Measurements from ENCODE around the gene CARD11. TPM values are rescaled to one million over a fixed set of nuclear protein-coding genes. Genes with fewer than 3 reads are reported as not detected.
"Not testable (repeated sequence)": the region's sequence is repeated elsewhere in the genome, so short reads cannot be mapped to it uniquely, and the experiment has no call there.

CARD11 gene
- polyA plus RNA-seq, 3 donors, result 1.0 to 2.3 (median 1.1) TPM

DNA sequence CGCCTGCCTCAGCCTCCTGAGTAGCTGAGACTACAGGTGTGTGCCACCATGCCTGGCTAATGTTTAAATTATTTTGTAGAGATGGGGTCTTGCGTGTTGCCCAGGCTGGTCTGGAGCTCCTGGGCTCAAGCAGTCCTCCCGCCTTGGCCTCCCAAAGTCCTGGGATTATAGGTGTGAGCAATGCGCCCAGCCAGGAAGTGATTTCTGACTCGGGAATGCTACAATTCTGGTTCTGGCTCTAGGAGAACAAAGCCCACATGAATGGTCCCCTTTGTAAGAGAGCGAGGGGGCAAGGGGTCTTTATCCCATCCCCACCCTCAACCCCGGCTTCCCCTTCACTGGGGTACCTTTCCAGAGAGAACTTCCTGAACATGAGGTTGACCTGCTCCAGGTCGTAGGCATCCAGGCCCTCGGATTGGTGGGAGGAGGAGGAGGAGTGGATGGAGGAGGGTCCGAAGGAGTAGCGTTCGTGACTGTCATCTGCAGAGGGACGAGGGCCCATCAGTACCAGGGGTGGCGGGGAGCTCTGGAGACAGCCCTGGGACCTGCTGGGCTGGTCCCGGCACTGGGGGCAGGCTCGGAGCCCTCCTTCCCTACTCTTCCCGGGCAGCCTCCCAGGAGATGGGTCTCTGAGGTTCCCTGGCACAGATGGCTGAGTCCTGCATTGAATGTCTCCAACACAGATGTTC is 119.6 kb downstream of the CARD11 start:
- DNase-seq (ENCODE audit: extremely low read depth in 1 of 11, low read depth in 9 of 11, low spot score in 4 of 11), result no peak

DNA sequence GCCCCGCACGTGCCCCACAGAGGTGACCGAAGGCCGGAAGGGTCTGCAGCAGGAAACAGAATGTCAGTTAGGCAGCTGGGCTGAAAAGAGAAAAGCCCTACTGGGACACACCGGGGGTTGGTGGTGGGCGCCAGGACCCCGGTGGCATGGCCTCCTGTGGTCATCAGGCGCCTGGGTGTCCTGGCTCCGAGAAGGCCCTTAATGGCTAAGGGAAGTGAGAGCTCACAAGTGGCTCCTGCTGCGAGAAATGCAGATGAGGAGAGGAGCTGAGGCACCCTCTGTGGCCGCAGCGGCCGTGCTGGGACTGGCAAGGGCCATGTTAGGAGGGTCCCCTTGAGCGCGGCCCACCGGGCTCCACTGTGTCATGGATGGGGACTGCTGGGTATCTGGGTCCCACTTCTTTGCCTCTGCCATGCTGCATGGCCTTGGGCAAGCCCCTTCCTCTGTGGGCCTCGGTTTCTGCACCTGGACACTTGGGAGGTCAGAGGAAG is 120.3 kb downstream of the CARD11 start:
- DNase-seq (ENCODE audit: extremely low read depth in 1 of 11, low read depth in 9 of 11, low spot score in 4 of 11), result no peak

GRCh38 chr7:2922866-2923265 is 120.8 kb downstream of the CARD11 start:
- DNase-seq (ENCODE audit: extremely low read depth in 1 of 11, low read depth in 9 of 11, low spot score in 4 of 11), result no peak

GRCh38 chr7:2922348-2922691 is 121.3 kb downstream of the CARD11 start:
- no peak for DNase-seq (ENCODE audit: extremely low read depth in 1 of 11, low read depth in 9 of 11, low spot score in 4 of 11)

GRCh38 chr7:2921653-2922347 is 121.9 kb downstream of the CARD11 start:
- no peak for DNase-seq (ENCODE audit: extremely low read depth in 1 of 11, low read depth in 9 of 11, low spot score in 4 of 11)

DNA sequence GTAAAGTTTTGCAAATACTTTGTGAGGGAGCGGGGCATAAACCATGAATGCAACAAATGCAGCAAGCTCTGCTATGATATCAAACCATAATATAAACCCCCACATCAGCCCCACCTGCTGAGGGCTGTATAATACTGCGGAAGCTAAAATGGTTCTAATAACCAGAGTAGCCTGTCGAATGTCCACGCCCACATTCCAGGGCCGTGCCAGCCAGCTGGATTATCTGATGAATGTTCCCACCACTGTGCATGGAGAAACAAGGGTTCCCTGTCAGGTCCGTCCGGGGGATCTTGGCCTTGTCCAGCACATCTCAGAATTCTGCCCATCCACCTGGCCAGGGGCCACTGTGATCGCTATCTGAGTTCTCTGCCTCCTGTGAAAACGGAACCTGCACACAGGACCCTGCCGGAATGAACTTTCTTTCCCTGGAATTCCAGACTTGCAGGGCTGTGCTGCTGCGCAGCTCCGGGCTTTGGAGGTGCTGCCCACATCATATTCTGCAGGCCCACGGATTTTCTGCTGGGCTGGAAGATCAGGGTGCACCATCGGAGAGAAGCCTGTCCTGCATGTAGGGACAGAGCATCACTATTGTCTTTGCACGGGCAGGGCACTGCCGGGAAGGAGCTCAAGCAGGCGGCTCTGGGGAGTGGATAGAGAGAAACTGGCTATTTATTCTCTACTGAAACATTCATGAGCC is 122.6 kb downstream of the CARD11 start:
- no peak for DNase-seq (ENCODE audit: extremely low read depth in 1 of 11, low read depth in 9 of 11, low spot score in 4 of 11)

- DNase-seq (ENCODE audit: extremely low read depth in 1 of 11, low read depth in 9 of 11, low spot score in 4 of 11), result not testable (repeated sequence)
Measured at GRCh38 chr7:2920480-2920879, 123.2 kb downstream of the CARD11 start.

DNA sequence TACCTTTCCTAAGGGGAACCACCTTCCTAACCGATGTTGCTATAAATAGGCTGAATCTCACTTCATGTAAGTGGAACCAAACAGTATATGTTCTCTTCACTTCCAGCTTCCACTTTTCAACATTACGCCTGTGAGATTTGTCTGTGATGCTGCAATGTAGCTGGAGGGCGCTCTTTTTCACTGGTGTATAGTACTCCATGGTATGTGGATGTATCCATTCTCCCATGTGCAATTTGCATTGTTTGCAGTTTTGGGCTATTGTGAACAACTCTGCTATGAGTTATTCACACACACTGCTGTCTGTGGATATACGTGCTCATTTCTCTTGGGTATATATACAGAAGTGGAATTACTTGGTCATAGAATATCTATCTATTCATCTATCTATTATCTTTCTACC is 123.6 kb downstream of the CARD11 start:
- DNase-seq (ENCODE audit: extremely low read depth in 1 of 11, low read depth in 9 of 11, low spot score in 4 of 11), result no peak

- no peak for DNase-seq (ENCODE audit: extremely low read depth in 1 of 11, low read depth in 9 of 11, low spot score in 4 of 11)
Measured at GRCh38 chr7:2919256-2919655, 124.4 kb downstream of the CARD11 start.

DNA sequence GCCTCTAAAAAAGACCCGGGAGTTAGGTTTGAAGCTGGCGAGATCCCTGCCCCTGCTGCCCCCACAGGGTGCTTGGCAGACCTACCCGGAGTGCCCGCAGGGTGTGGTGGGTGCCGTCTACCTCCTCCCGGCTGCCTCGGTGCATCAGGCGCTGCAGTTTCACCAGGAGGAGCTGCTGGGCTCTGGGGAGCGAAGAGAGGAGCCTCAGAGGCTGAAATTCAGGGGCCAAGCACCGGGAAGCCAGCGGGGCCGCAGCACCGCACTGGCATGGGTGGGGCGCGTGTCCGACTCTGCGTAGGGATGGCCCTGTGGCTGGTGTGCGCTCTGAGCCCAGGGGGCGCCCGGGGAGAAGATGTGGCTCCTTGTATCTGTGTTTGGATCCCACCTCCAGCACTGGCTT is 125.3 kb downstream of the CARD11 start:
- no peak for DNase-seq (ENCODE audit: extremely low read depth in 1 of 11, low read depth in 9 of 11, low spot score in 4 of 11)

- no peak for DNase-seq (ENCODE audit: extremely low read depth in 1 of 11, low read depth in 9 of 11, low spot score in 4 of 11)
Measured at GRCh38 chr7:2915023-2915422, 128.6 kb downstream of the CARD11 start.

GRCh38 chr7:2913760-2914387 is 129.8 kb downstream of the CARD11 start:
- DNase-seq (ENCODE audit: extremely low read depth in 1 of 11, low read depth in 9 of 11, low spot score in 4 of 11), result no peak

GRCh38 chr7:2912684-2913439 is 130.8 kb downstream of the CARD11 start:
- DNase-seq (ENCODE audit: extremely low read depth in 1 of 11, low read depth in 9 of 11, low spot score in 4 of 11), result no peak

DNA sequence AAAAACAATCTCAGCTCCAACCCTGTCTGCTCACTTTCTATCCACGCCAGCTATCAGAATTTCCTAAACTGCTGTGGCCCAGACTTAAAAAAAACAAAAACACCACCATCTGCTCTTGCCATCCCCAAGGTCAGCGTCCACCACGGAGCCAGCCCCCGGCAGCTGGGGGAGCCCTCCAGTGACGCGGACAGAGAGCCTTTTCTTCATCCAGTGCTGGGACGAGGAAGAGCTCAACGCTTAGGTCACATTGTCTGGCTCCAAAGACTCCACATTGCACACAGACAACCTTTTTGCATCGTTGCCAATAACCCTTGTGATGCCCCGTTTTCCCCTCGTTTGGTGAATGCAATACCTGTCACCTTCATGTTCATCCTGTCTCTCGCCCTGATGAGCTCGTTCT is 132.2 kb downstream of the CARD11 start:
- no peak for DNase-seq (ENCODE audit: extremely low read depth in 1 of 11, low read depth in 9 of 11, low spot score in 4 of 11)

DNA sequence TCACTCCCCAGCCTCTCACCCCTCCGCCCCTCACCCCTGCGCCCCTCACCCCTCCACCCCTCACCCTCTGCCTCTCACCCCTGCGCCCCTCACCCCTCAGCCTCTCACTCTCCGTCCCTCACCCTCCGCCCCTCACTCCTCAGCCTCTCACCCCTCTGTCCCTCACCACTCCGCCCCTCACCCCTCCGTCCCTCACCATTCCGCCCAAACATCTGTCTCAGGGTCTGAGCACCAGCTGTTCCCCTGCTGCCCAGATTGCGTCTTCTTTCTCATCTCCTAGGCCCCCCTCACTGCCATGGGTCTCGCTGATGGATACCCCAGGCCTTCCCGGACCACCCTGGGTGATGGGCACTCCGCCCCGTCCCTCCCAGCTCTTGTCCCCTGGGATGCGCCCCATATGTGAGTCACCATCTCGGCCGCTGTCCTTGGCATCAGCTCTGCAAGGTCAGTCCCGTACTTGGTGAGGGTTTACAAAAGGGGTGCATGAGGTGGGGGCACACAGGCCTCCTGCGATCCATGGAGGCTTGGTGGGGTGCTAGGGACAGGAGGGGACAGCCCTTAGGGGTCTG is 134.1 kb downstream of the CARD11 start:
- DNase-seq (ENCODE audit: extremely low read depth in 1 of 11, low read depth in 9 of 11, low spot score in 4 of 11), result no peak

- no peak for DNase-seq (ENCODE audit: extremely low read depth in 1 of 11, low read depth in 9 of 11, low spot score in 4 of 11)
Measured at GRCh38 chr7:2909043-2909442, 134.6 kb downstream of the CARD11 start.

DNA sequence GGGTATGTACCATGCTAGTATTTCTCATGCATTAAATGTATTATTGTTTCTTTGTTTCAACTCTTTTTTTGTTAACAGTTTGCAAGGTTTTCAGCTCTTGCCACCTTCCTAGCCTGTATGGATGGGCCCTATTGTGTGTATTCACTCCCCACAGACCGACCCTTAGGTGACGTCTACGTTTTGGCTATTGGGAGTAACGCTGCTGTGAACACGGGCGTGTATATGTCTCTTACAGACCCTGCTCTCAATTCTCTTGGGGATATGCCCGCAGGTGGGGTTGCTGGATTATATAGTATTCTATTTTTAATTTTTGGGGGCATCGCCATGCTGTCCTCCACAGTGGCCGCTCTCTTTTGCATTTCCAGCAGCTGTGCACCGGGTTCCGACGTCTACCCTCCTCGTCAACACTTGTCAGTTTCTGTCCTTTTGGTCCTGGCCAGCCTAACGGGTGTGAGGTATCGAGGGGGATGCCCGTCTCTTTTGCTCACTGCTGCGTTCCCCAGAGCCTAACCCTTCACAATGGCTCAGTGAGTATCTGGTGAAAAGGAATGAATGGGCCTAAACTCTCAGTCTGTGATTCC is 135.5 kb downstream of the CARD11 start:
- no peak for DNase-seq (ENCODE audit: extremely low read depth in 1 of 11, low read depth in 9 of 11, low spot score in 4 of 11)

DNA sequence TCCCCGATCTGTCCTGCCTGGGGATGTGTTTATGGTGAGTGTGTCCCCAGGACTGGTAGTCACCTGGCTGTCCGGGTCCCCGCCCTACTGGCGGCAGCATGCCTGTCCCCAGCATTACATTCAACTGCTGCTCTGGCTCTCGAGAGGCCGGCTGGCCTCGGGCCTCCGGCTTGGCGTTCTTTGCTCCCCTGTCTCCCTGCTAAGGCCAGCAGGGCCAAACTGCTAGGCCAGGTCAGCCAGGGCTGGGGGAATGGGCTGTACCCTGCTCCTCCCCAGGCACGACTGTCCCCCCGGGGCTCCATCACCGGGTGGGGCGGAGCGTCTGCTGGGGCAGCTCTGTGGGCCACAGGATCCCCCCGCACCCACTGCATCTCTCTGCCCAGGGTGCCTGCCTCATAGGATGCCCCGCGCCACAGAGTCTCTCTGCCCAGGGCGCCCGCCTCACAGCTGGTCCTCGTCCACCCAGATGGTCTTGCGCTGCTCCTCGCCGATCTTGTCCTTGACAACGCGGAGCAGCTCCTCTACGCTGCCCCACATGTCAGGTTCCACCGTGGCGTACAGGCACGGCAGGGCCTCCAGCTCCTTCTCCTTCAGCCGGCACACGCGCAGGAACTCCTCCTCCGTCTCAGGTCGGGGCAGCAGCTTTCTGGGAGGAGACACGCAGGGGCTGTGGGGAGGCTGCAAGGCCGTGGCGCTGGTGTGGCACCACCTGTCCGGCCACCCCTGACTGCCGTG is 137.3 kb downstream of the CARD11 start:
- DNase-seq (ENCODE audit: extremely low read depth in 1 of 11, low read depth in 9 of 11, low spot score in 4 of 11), result no peak

Measured in renal cortex interstitium (tissue), 11 donors.